NB4 (cell line): ENCODE results near the gene SDHB.

Source experiments
- CTCF ChIP-seq: IDR thresholded peaks from one replicate; pipeline ENCODE4 v1.5.1; 2012; ENCODE audit warnings: low read depth, low read length
- MAX ChIP-seq: IDR thresholded peaks from 2 replicates; pipeline ENCODE4 v1.6.1; 2011; ENCODE audit warnings: low read depth, low read length
- MYC ChIP-seq: IDR thresholded peaks from 2 replicates; pipeline ENCODE4 v1.6.1; 2011; ENCODE audit warnings: low read depth, low read length
- POLR2A ChIP-seq: IDR thresholded peaks from 2 replicates; pipeline ENCODE4 v1.6.1; 2011; ENCODE audit warnings: mild to moderate bottlenecking; ENCODE audit not compliant: insufficient read length; ENCODE audit errors: extremely low read depth

GRCh38 chr1:17095141-17095540 lies 41.3 kb upstream of the SDHB start:
- TF ChIP-seq CTCF: no peak
- TF ChIP-seq MYC: no peak
- no peak for TF ChIP-seq POLR2A
- no peak for TF ChIP-seq MAX
